ENCODE measurements around the gene BANP. TPM values are rescaled to one million over a fixed set of nuclear protein-coding genes. Genes with fewer than 3 reads are reported as not detected.

BANP gene
- total and polyA plus RNA-seq, 2 of the 8 experiments (the other 6 are each of a cell fraction or from before 2014, with no cell fraction given) = 25.8 to 39.8 TPM

GRCh38 chr16:88086571-88087516, 135.6 kb downstream of the BANP start (continued):
- TF ChIP-seq TBP (IDR thresholded peaks at IDR 0.05; ENCODE audit: low read depth, low read length) = no peak
- no peak for TF ChIP-seq HDAC6 (IDR thresholded peaks at IDR 0.05; ENCODE audit: low read depth, low read length)
- TF ChIP-seq SP1 (IDR thresholded peaks at IDR 0.05; ENCODE audit: low read depth, low read length) = no peak
- TF ChIP-seq, protein P1, sequence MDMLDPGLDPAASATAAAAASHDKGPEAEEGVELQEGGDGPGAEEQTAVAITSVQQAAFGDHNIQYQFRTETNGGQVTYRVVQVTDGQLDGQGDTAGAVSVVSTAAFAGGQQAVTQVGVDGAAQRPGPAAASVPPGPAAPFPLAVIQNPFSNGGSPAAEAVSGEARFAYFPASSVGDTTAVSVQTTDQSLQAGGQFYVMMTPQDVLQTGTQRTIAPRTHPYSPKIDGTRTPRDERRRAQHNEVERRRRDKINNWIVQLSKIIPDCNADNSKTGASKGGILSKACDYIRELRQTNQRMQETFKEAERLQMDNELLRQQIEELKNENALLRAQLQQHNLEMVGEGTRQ (IDR thresholded peaks at IDR 0.05; ENCODE audit: low read length) = no peak
- TF ChIP-seq PHF8 (conservative IDR thresholded peaks at IDR 0.05; ENCODE audit: low read depth, low read length) = no peak
- no peak for TF ChIP-seq SIN3A (conservative IDR thresholded peaks at IDR 0.05 in 1 of 2, IDR thresholded peaks at IDR 0.05 in 1 of 2; ENCODE audit: low read depth in 1 of 2, low read length in 2 of 2)
- TF ChIP-seq CTCF (IDR thresholded peaks at IDR 0.05; ENCODE audit: control extremely low read depth in 1 of 3, insufficient read depth in 1 of 3, low read depth in 1 of 3, low read length in 3 of 3) = no peak
- no peak for TF ChIP-seq POLR2AphosphoS5 (IDR thresholded peaks at IDR 0.05; ENCODE audit: low read depth, low read length)
- no peak for TF ChIP-seq RFX5 (IDR thresholded peaks at IDR 0.05; ENCODE audit: borderline replicate concordance, low read depth, low read length)
